RWPE1 (cell line): ENCODE data around the gene TULP3.

Source experiments
- CTCF ChIA-PET: fragments of 350-600 bp; sonication (Branson Sonifier 250); formaldehyde crosslinking; extraction: SDS; loops from one replicate; lab custom pipeline; 2021; lab: Yijun Ruan, JAX
- POLR2A ChIA-PET: fragments of 400-600 bp; formaldehyde crosslinking; extraction: SDS; loops from one replicate; lab custom pipeline; 2020; ENCODE audit warnings: antibody characterized with exemption; ENCODE audit not compliant: low non-redundant PET; lab: Yijun Ruan, JAX
- DNase-seq: peaks from one replicate; pipeline ENCODE4 v3.0.0; 2012; ENCODE audit warnings: low spot score
- H3K27ac ChIP-seq: fragments of 450-650 bp; 2 replicates; pipeline ENCODE4 v1.5.1; 2017
- TF ChIP-seq, protein P1 (sequence below): fragments of 450-650 bp; conservative IDR thresholded peaks from 2 replicates; pipeline ENCODE4 v1.5.1; 2017; ENCODE audit warnings: low read depth, mild to moderate bottlenecking

Gene TULP3

DNA sequence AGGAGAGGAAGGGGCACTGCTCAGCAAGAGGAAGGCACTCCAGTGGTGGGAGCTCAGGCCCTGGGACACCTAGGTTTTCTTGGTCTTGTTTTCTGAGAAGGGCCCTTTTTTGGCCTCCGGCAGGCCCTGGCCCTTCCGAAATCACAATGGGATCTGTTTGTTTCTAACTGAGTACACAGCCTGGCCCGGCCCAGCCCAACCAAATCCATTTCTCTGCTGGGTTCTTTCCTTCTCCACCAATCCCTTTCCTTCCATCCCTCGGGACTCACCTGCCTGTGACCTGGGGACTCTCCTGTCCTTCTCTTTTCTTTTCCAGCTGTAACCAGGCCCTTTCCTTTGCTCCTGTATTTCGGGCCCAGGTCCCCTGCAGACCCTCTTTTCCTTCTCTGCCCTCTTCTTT lies 87.1 kb downstream of the TULP3 start:
- CTCF ChIA-PET = interaction anchor here (0.6 kb wide), 1 partner anchor 13 kb away, joined by 4 read pairs; no protein-coding TSS in a partner anchor

DNA sequence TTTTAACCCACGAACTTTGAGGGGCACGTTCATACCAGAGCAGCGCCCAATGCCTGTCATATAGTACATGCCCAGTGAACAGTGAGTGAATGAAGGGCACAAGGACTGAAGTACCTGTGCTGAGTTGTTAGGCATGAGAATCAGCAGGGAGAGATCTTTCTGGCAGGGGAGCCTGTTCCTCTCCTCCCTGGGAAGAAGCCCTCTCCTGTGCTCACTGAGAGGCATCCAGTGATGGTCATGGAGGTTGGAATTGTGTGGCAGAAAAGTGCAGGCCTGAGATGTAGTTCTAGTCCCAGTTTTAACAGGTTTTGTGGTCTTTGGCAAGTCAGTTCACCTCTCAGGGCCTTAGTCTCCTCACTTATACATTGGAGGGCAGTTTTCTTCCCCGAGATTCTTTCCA lies 89.1 kb downstream of the TULP3 start:
- TF ChIP-seq, protein P1, sequence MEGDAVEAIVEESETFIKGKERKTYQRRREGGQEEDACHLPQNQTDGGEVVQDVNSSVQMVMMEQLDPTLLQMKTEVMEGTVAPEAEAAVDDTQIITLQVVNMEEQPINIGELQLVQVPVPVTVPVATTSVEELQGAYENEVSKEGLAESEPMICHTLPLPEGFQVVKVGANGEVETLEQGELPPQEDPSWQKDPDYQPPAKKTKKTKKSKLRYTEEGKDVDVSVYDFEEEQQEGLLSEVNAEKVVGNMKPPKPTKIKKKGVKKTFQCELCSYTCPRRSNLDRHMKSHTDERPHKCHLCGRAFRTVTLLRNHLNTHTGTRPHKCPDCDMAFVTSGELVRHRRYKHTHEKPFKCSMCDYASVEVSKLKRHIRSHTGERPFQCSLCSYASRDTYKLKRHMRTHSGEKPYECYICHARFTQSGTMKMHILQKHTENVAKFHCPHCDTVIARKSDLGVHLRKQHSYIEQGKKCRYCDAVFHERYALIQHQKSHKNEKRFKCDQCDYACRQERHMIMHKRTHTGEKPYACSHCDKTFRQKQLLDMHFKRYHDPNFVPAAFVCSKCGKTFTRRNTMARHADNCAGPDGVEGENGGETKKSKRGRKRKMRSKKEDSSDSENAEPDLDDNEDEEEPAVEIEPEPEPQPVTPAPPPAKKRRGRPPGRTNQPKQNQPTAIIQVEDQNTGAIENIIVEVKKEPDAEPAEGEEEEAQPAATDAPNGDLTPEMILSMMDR = no peak
- no peak overlapping the region for H3K27ac ChIP-seq
- DNase-seq = no peak
- ChIA-PET POLR2A (no interaction called here), CTCF (no interaction called here)

More for the DNA sequence above, 87.1 kb downstream of the TULP3 start:
- POLR2A ChIA-PET = no interaction called here
- H3K27ac ChIP-seq = no peak overlapping the region
- no peak for DNase-seq
- TF ChIP-seq, protein P1 = no peak

DNA sequence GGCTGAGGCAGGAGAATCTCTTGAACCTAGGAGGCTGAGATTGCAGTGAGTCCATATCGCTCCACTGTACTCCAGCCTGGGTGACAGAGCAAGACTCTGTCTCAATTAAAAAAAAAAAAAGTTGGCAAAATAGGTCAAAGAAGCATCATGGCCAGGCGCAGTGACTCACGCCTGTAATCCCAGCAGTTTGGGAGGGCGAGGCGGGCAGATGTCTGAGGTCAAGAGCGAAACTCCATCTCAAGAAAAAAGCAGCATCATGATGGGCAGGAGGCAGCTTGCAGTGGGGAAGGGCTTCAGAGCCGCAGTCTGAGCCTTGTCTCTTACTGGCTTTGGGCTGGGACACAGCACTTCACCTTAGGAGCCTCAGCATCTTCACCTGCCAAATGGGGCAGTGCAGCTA lies 89.9 kb downstream of the TULP3 start:
- CTCF ChIA-PET = no interaction called here
- POLR2A ChIA-PET = no interaction called here
- DNase-seq = no peak
- H3K27ac ChIP-seq = no peak overlapping the region
- TF ChIP-seq, protein P1 = no peak

DNA sequence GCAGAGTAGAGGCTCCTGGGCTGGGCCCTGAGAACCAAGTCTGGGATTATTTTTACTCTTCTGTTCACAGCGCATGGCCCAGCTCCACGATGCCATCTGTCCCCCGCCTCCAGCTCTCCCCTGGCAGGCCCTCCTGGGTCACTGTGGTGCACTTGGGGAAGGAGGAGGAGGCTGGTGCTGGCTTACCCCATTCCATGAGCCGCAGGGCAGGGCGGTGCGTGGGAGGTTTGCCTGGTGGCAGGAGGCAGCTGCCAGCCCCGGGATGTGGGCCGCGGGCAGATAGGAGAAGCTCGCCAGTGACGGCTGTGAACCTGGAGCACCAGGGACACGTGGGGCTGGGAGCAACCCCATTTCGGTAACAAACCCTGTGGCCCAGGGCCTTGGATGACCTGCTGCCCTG lies 91.7 kb downstream of the TULP3 start:
- CTCF ChIA-PET = interaction anchor here (0.6 kb wide), 1 partner anchor 18 kb away, joined by 3 read pairs; no protein-coding TSS in a partner anchor
- H3K27ac ChIP-seq = no peak overlapping the region
- POLR2A ChIA-PET = no interaction called here
- no peak for DNase-seq
- TF ChIP-seq, protein P1 = no peak

DNA sequence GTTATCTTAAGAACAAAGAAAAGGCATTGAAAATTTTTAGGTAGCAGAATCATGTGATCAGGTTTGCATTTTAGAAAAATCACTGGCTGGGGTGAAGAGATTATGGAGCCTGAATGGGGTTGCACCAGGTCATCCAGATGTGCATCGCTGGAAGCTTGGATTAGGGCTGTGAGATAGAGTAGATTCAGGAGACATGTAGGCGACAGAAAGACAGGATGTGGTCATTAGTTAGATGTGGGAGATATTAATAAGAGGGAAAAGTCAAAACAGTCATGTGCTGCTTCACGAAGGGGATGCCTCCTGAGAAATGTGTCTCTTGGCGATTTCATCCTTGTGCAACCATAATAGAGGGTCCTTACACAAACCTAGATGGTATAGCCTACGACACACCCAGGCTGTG lies 93.6 kb downstream of the TULP3 start:
- no peak overlapping the region for H3K27ac ChIP-seq
- TF ChIP-seq, protein P1 = no peak
- POLR2A ChIA-PET = no interaction called here
- CTCF ChIA-PET = no interaction called here
- no peak for DNase-seq

DNA sequence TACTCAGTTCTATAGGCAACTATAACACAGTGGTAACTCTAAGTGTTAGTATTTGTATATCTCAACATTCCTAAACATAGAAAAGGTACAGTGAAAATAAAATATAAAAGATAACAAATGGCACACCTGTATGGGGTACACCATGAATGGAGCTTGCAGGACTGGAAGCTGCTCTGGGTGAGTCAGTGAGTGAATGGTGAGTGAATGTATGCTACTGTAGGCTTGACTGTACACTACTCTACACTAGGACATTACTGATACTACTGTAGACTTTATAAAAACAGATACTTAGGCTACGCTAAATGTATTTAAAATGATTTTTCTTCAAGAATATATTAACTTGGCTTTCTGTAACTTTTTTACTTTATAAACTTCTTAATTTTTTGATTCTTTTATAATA lies 94.0 kb downstream of the TULP3 start:
- CTCF ChIA-PET = no interaction called here
- TF ChIP-seq, protein P1 = no peak

More for the DNA sequence above, 94.0 kb downstream of the TULP3 start:
- H3K27ac ChIP-seq = no peak overlapping the region
- POLR2A ChIA-PET = no interaction called here
- no peak for DNase-seq
